Dermis microvascular lymphatic vessel endothelial cell (primary cell): Measurements from ENCODE around the gene WFDC13. TPM values are rescaled to one million over a fixed set of nuclear protein-coding genes. Genes with fewer than 3 reads are reported as not detected.

Experiments
- total RNA-seq: library from RNA; depleted of rRNA; stranded (reverse); fragments of >200 nt; gene quantifications from 2 replicates; pipeline ENCODE4 v1.2.1, GENCODE V29; 2014

The WFDC13 gene
- total RNA-seq, 1 donor from 2014 or later = not detected

Other genes starting within 250 kb of the WFDC13 start
- not detected in 2 replicates for gene WFDC2, start 232.3 kb upstream of the WFDC13 start, total RNA-seq
- gene SPINT3, start 186.4 kb upstream of the WFDC13 start, total RNA-seq = not detected in 2 replicates
- gene WFDC6, start 162.6 kb upstream of the WFDC13 start, total RNA-seq = not detected in 2 replicates
- not detected in 2 replicates for gene EPPIN, start 154.6 kb upstream of the WFDC13 start, total RNA-seq
- gene WFDC8, start 122.8 kb upstream of the WFDC13 start, total RNA-seq = not detected in 2 replicates
- gene WFDC10A, start 72.3 kb upstream of the WFDC13 start, total RNA-seq = not detected in 2 replicates
- not detected in 2 replicates for gene WFDC9, start 70.8 kb upstream of the WFDC13 start, total RNA-seq
- gene WFDC11, start 31.8 kb upstream of the WFDC13 start, total RNA-seq = not detected in 2 replicates
- not detected in 2 replicates for gene WFDC10B, start 3.0 kb downstream of the WFDC13 start, total RNA-seq
- gene SPINT4, start 20.3 kb downstream of the WFDC13 start, total RNA-seq = not detected in 2 replicates
- gene WFDC3, start 89.8 kb downstream of the WFDC13 start, total RNA-seq = not detected in 2 replicates
- gene DNTTIP1, start 89.9 kb downstream of the WFDC13 start, total RNA-seq = 13.9 and 16.2 TPM in 2 replicates
- 9.6 and 17.1 TPM in 2 replicates for gene UBE2C, start 110.6 kb downstream of the WFDC13 start, total RNA-seq
- gene TNNC2, start 125.3 kb downstream of the WFDC13 start, total RNA-seq = 0.13 TPM in 1 of 2 replicates, not detected in the other
- gene SNX21, start 131.8 kb downstream of the WFDC13 start, total RNA-seq = 11.7 and 13.4 TPM in 2 replicates
- 26.8 and 36.0 TPM in 2 replicates for gene ACOT8, start 155.4 kb downstream of the WFDC13 start, total RNA-seq
- 6.2 and 9.7 TPM in 2 replicates for gene ZSWIM3, start 155.6 kb downstream of the WFDC13 start, total RNA-seq
- gene ZSWIM1, start 179.2 kb downstream of the WFDC13 start, total RNA-seq = 2.8 and 4.7 TPM in 2 replicates
- gene SPATA25, start 185.6 kb downstream of the WFDC13 start, total RNA-seq = 0.51 and 1.0 TPM in 2 replicates
- 2.3 and 4.0 TPM in 2 replicates for gene NEURL2, start 189.2 kb downstream of the WFDC13 start, total RNA-seq
- 29.4 and 73.2 TPM in 2 replicates for gene CTSA, start 189.3 kb downstream of the WFDC13 start, total RNA-seq
- gene PLTP, start 210.1 kb downstream of the WFDC13 start, total RNA-seq = 2.8 and 3.5 TPM in 2 replicates
- gene PCIF1, start 232.6 kb downstream of the WFDC13 start, total RNA-seq = 7.2 and 11.5 TPM in 2 replicates